ENCODE measurements around the gene DNAJC15. TPM values are rescaled to one million over a fixed set of nuclear protein-coding genes. Genes with fewer than 3 reads are reported as not detected.

The DNAJC15 gene
- total RNA-seq (2021) (2.4 and 2.6 TPM in 2 replicates), Bru-seq, nascent RNA (percentile 52 among the genes with signal in this experiment), BruChase-seq, experiment 1, labeled RNA remaining after a 2-hour chase (percentile 44 among the genes with signal in this experiment), BruChase-seq, experiment 2, labeled RNA remaining after a 6-hour chase (percentile 44 among the genes with signal in this experiment)
- long read RNA-seq, full-length matches to known transcripts, result 9 of 10 reads
- long read RNA-seq, partial matches to known transcripts, result 0 of 10 reads
- long read RNA-seq, other reads (novel, unspliced or antisense), result 1 of 10 reads

DNA sequence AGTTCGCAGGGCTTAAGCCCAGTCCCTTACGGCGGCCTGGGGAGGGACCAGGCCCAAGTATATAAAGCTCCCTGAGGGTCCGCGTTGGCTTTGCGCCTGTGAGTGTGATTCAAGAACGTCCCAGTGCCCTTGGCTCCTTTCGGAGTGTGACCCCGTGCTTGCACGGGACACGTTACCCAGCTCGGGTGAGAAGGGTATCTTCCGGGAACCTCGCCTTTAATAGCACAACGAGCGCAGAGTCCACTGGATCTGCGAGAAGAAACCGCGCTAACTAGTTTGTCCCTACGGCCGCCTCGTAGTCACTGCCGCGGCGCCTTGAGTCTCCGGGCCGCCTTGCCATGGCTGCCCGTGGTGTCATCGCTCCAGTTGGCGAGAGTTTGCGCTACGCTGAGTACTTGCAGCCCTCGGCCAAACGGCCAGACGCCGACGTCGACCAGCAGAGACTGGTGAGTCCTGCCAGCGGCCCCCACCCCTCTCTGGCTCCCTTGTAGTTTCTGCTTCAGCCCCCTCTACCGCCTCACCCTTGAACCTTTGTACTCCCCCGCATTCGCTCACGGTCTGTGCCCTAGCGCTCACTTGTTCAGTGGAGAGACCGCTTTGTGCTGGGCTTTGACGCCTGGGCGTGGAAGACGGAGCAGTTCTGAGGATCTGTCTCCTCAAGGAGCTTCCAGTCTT, at the start of gene DNAJC15:
TSS of gene DNAJC15 (plus strand) at position 298 of the 675 bp plus-strand sequence. CDS start at position 339, 41 bp downstream.
- peak; percentile 35 for DNase-seq (ENCODE audit: low spot score)
- Histone ChIP-seq H3K27me3 (replicated peaks; ENCODE audit: insufficient read depth, low read depth, low read length, poor library complexity) (no peaks in the 10 kb centered on the region), H3K4me1 (ENCODE audit: insufficient read depth, low read length, poor library complexity, severe bottlenecking) (no peaks in the 10 kb centered on the region), H3K9me3 (ENCODE audit: low read depth, low read length, poor library complexity, severe bottlenecking) (no peaks in the 10 kb centered on the region), H3K36me3 (ENCODE audit: insufficient read depth, low read length, poor library complexity, severe bottlenecking) (no peaks in the 10 kb centered on the region), H3K4me3 (ENCODE audit: low read depth, low read length, poor library complexity, severe bottlenecking) (peak within 1 kb of the TSS; percentile 37), H3K27ac (ENCODE audit: low read depth, low read length, poor library complexity, severe bottlenecking) (peak within 1 kb of the TSS; percentile 16)
- ChIA-PET POLR2A (ENCODE audit: low non-redundant PET) (no interaction called here), CTCF (interaction anchor here (0.7 kb wide), 1 partner anchor 36 kb away, joined by 4 read pairs; no protein-coding TSS in a partner anchor)
- TF ChIP-seq EZH2 (IDR thresholded peaks at IDR 0.05; ENCODE audit: borderline replicate concordance, low read depth, low read length, poor library complexity, severe bottlenecking), result no peak
- TF ChIP-seq, protein P1, sequence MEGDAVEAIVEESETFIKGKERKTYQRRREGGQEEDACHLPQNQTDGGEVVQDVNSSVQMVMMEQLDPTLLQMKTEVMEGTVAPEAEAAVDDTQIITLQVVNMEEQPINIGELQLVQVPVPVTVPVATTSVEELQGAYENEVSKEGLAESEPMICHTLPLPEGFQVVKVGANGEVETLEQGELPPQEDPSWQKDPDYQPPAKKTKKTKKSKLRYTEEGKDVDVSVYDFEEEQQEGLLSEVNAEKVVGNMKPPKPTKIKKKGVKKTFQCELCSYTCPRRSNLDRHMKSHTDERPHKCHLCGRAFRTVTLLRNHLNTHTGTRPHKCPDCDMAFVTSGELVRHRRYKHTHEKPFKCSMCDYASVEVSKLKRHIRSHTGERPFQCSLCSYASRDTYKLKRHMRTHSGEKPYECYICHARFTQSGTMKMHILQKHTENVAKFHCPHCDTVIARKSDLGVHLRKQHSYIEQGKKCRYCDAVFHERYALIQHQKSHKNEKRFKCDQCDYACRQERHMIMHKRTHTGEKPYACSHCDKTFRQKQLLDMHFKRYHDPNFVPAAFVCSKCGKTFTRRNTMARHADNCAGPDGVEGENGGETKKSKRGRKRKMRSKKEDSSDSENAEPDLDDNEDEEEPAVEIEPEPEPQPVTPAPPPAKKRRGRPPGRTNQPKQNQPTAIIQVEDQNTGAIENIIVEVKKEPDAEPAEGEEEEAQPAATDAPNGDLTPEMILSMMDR (conservative IDR thresholded peaks at IDR 0.05; ENCODE audit: low read depth, low read length), result no peak
- intact Hi-C loops (cut with micrococcal nuclease; ENCODE audit: unreplicated experiment), result no loop called here
- BruUV-seq (replicated peaks), result no TSS peak

DNA sequence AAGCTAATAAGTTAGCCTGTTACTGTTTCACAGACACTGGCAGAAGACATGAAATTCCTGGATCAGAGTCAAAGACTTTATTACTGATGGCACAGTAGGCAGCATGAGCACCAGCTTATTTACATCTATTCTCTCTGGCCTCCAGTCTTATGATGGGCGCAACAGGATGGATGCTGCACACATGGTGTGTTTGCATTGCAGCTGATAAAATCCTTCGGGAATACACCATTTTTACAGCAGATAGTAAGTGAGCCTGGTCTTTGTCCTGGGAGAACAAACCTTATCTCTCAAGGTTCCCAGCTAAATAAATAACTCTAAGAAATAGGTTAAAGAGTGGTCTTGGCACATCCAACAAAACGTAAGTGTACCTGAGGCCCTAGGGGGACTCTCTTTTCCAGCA, 47.3 kb upstream of the DNAJC15 start:
- no TSS peak for BruUV-seq (replicated peaks)
- Histone ChIP-seq H3K36me3 (ENCODE audit: insufficient read depth, low read length, poor library complexity, severe bottlenecking) (no peaks in the 10 kb centered on the region), H3K27me3 (replicated peaks; ENCODE audit: insufficient read depth, low read depth, low read length, poor library complexity) (no peaks in the 10 kb centered on the region), H3K4me1 (ENCODE audit: insufficient read depth, low read length, poor library complexity, severe bottlenecking) (peaks cover 9% of the 10 kb centered on the region), H3K9me3 (ENCODE audit: low read depth, low read length, poor library complexity, severe bottlenecking) (no peaks in the 10 kb centered on the region), H3K4me3 (ENCODE audit: low read depth, low read length, poor library complexity, severe bottlenecking) (no peak overlapping the region), H3K27ac (ENCODE audit: low read depth, low read length, poor library complexity, severe bottlenecking) (no peak overlapping the region)
- CTCF ChIA-PET, result no interaction called here
- DNase-seq (ENCODE audit: low spot score), result no peak
- POLR2A ChIA-PET (ENCODE audit: low non-redundant PET), result no interaction called here
- TF ChIP-seq, protein P1 (conservative IDR thresholded peaks at IDR 0.05; ENCODE audit: low read depth, low read length), result no peak
- TF ChIP-seq EZH2 (IDR thresholded peaks at IDR 0.05; ENCODE audit: borderline replicate concordance, low read depth, low read length, poor library complexity, severe bottlenecking), result no peak
- intact Hi-C loops (cut with micrococcal nuclease; ENCODE audit: unreplicated experiment), result no loop called here

DNA sequence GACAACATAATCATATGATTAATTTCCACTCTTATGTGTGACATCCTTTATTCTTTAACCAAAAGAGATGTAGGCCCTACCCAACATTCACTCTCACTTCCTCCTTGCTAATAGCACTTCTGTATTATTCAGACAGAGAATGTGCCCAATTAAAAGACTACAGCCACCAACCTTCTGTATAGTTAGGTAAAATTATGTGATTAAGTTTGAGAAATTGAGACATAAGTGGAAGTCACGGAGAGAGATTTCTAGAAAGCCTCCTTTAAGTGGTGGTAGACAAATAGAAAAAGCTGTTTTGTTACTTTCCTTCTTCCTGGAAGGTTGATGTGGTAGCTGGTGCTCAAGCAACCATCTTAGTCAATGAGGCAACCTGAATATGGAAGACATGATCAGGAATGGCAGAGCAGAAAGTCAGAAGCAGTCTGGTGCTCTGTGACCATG, 46.1 kb upstream of the DNAJC15 start:
- Histone ChIP-seq H3K27ac (ENCODE audit: low read depth, low read length, poor library complexity, severe bottlenecking) (no peak overlapping the region), H3K36me3 (ENCODE audit: insufficient read depth, low read length, poor library complexity, severe bottlenecking) (no peaks in the 10 kb centered on the region), H3K9me3 (ENCODE audit: low read depth, low read length, poor library complexity, severe bottlenecking) (no peaks in the 10 kb centered on the region), H3K4me3 (ENCODE audit: low read depth, low read length, poor library complexity, severe bottlenecking) (no peak overlapping the region), H3K4me1 (ENCODE audit: insufficient read depth, low read length, poor library complexity, severe bottlenecking) (no peaks in the 10 kb centered on the region), H3K27me3 (replicated peaks; ENCODE audit: insufficient read depth, low read depth, low read length, poor library complexity) (no peaks in the 10 kb centered on the region)
- CTCF ChIA-PET, result no interaction called here
- no peak for DNase-seq (ENCODE audit: low spot score)
- TF ChIP-seq EZH2 (IDR thresholded peaks at IDR 0.05; ENCODE audit: borderline replicate concordance, low read depth, low read length, poor library complexity, severe bottlenecking), result no peak
- TF ChIP-seq, protein P1 (conservative IDR thresholded peaks at IDR 0.05; ENCODE audit: low read depth, low read length), result no peak
- intact Hi-C loops (cut with micrococcal nuclease; ENCODE audit: unreplicated experiment), result no loop called here
- BruUV-seq (replicated peaks), result no TSS peak
- POLR2A ChIA-PET (ENCODE audit: low non-redundant PET), result no interaction called here

All from A673 (cell line).